ENCODE measurements around the gene ADGRG6. TPM values are rescaled to one million over a fixed set of nuclear protein-coding genes. Genes with fewer than 3 reads are reported as not detected.
A peak's percentile ranks its signal among the peaks of the same experiment; 100 is the strongest.

ADGRG6 gene
- total and polyA plus RNA-seq, 2 experiments from 2014 or later, result 2.4 to 8.7 TPM

DNA sequence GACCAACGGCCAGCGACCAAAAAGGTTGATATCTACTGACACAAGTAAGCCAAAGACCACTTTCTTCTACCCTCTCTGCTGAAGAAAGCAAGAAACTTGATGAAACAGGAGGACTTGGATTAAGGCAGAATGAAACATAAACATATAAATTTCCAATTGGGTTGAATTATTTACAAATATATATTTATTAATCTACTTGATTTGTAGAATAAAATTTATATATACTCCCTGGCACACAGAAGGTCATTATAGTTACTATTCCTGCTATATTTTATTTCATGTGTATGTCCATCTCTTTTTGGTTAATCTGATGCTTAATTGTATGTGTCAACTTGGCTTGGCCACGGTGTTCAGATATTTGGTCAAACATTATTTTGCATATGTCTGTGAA lies 4.2 kb upstream of the ADGRG6 start:
- no peak for DNase-seq (ENCODE audit: low read depth in 1 of 2, low spot score in 1 of 2)
- no peak for TF ChIP-seq CTCF (IDR thresholded peaks at IDR 0.05; ENCODE audit: low read depth, low read length)

DNA sequence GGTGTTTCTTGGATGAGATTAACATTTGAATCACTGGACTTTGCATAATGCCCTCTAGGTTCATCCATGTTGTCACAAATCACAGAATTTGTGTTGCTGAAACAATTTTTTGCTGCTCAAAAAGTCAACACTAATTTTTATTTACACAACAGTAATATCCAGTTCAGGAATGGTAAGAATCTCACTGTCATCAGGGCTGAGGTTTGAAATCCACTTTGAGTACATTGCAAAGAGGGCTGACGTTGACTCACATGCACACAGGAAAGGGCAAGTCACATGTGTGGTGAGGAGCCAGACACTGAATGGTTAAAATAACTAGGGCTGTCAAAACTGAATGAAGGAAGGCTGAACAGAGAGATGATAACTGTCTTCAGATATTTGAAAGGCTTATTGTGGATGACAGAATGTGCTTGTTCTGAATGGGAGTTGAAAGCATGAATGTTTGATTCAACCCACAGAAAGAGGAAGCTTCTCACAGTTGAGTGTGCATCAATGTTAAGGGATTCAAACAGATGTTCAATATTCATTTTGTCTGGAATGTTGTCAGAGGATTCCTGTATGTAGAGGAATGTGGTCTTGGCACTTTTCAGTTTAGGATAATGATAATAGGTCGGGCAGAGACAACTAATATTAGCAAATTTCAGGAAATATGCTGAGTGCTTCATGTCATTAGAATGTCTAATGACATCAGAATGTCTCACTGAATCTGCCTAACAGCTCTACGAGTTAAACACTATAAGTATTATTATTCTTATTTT lies 3.6 kb upstream of the ADGRG6 start:
- no peak for TF ChIP-seq CTCF (IDR thresholded peaks at IDR 0.05; ENCODE audit: low read depth, low read length)
- Histone ChIP-seq H3K9me3 (ENCODE audit: low read depth) (no peaks in the 10 kb centered on the region), H3K4me3 (no peak overlapping the region), H3K27ac (no peak overlapping the region), H3K27me3 (peaks cover 15% of the 10 kb centered on the region), H3K36me3 (no peaks in the 10 kb centered on the region), H3K4me1 (ENCODE audit: low read depth) (no peaks in the 10 kb centered on the region)
- peak in 1 of 2 donors; percentile 79 for DNase-seq (ENCODE audit: low read depth in 1 of 2, low spot score in 1 of 2)

More for the DNA sequence above, 4.2 kb upstream of the ADGRG6 start:
- H3K4me1 ChIP-seq (ENCODE audit: low read depth), result no peaks in the 10 kb centered on the region
- no peaks in the 10 kb centered on the region for H3K36me3 ChIP-seq
- no peaks in the 10 kb centered on the region for H3K9me3 ChIP-seq (ENCODE audit: low read depth)
- H3K27me3 ChIP-seq, result peaks cover 10% of the 10 kb centered on the region
- H3K4me3 ChIP-seq, result no peak overlapping the region
- no peak overlapping the region for H3K27ac ChIP-seq

DNA sequence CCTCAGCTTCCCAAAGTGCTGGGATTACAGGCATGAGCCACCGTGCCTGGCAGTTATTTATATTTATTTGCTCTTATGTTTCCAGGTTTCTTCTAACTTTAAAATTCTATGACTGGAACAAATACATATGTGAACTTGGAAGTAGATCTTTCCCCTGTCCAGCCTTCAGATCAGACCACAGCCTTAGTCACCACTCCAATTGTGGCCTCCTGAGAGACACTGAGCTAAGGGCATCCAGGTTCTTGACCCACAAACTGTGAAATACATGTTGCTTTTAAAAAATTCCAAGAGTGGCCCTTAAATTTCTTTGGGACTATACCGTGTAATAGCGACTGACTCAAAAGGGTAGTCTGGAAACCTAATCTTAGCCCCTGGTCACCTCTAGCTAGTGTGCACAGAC lies 1.5 kb upstream of the ADGRG6 start:
- no peaks in the 10 kb centered on the region for H3K9me3 ChIP-seq (ENCODE audit: low read depth)
- DNase-seq (ENCODE audit: low read depth in 1 of 2, low spot score in 1 of 2), result no peak
- no peaks in the 10 kb centered on the region for H3K4me1 ChIP-seq (ENCODE audit: low read depth)
- peaks cover 23% of the 10 kb centered on the region for H3K27me3 ChIP-seq
- H3K4me3 ChIP-seq, result no peak overlapping the region
- no peak overlapping the region for H3K27ac ChIP-seq
- H3K36me3 ChIP-seq, result no peaks in the 10 kb centered on the region
- TF ChIP-seq CTCF (IDR thresholded peaks at IDR 0.05; ENCODE audit: low read depth, low read length), result no peak

- H3K27me3 ChIP-seq, result peaks cover 23% of the 10 kb centered on the region
- no peak overlapping the region for H3K27ac ChIP-seq
- peak overlapping the region; percentile 61 for H3K4me3 ChIP-seq
- H3K36me3 ChIP-seq, result no peaks in the 10 kb centered on the region
- no peaks in the 10 kb centered on the region for H3K9me3 ChIP-seq (ENCODE audit: low read depth)
- DNase-seq (ENCODE audit: low read depth in 1 of 2, low spot score in 1 of 2), result peak; percentile 25 to 73
- H3K4me1 ChIP-seq (ENCODE audit: low read depth), result no peaks in the 10 kb centered on the region
- no peak for TF ChIP-seq CTCF (IDR thresholded peaks at IDR 0.05; ENCODE audit: low read depth, low read length)
These were observed 803 bp upstream of the ADGRG6 start for GRCh38 chr6:142300758-142301650.

GRCh38 chr6:142302421-142303175 lies 791 bp downstream of the ADGRG6 start:
- no peak for TF ChIP-seq CTCF (IDR thresholded peaks at IDR 0.05; ENCODE audit: low read depth, low read length)
- no peaks in the 10 kb centered on the region for H3K9me3 ChIP-seq (ENCODE audit: low read depth)
- DNase-seq (ENCODE audit: low read depth in 1 of 2, low spot score in 1 of 2), result no peak

More at GRCh38 chr6:142302421-142303175, 791 bp downstream of the ADGRG6 start:
- no peak overlapping the region for H3K27ac ChIP-seq
- peaks cover 23% of the 10 kb centered on the region for H3K27me3 ChIP-seq
- peaks cover 5% of the 10 kb centered on the region for H3K4me1 ChIP-seq (ENCODE audit: low read depth)
- no peaks in the 10 kb centered on the region for H3K36me3 ChIP-seq
- peak overlapping the region; percentile 1 for H3K4me3 ChIP-seq

Data from cardiac muscle cell (in vitro differentiated cells and primary cell).